ENCODE measurements around the gene XRCC5.

XRCC5 gene

DNA sequence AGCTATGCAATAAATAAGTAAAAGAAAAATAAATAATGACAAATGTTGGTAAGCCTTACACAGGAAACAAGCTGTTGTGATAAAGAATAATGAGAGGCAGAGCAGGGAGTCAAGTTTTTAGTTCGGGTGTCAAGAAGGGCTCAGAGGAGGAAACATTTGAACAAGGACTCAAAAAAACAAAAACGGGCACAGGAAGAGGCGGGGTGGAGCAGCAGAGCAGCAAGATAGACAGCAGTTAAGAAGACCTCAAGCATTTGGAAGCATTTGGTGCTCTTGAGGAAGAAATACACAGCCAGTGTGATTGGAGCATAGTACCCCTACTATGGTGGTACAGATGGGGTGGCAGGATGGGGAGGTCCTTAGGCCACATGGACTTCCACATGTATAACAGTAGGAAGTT, 24.6 kb upstream of the XRCC5 start:
- peak; percentile 24 for DNase-seq
- ATAC-seq, result no peak

DNA sequence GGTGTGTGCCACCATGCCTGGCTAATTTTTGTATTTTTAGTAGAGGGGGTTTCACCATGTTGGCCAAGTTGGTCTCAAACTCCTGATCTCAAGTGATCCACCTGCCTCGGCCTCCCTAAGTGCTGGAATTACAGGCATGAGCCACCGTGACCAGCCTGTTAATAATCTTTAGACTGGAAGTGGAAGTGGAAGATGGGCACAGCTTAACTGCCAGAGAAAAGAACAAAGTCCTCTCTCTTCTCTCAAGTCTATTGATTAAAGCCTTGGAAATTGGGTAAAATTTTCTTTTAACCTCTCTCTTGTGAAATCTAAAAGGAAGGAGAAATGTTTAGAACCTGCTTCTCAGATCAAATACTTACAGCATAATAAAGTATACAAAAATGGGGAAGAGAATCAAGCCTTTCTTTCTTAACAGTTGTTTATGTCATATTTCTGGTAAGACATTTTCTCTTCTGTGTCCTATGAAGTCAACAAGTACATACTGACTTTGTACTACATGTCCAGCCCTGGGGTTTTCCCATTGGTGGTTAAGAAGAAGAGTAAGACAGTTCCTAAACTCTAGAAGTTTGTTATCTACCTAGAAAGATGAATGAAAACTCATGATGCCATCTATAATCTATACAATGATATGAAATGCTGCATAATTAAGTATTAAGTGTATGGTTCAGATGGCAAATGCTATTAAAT, 22.8 kb upstream of the XRCC5 start:
- ATAC-seq, result no peak
- DNase-seq, result no peak

DNA sequence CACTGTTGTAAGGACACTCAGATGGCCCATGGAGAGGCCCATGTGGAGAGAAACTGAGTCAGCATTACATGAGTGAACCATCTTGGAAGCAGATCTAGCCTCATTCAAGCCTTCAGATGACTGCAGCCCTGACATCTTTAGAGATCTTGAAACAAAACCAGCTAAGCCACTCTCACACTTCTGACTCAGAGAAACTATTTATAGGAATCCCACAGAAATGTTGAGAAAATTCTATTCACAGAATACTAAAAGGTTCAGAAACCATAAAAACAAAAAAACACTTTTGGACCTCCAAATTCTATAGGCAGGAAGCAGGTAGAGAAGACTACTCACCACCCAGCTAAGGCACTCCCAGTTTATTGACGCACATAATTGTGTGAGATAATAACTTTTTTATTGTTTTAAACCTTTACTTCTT, 18.8 kb upstream of the XRCC5 start:
- DNase-seq (no peak), ATAC-seq (peak; percentile 55)

DNA sequence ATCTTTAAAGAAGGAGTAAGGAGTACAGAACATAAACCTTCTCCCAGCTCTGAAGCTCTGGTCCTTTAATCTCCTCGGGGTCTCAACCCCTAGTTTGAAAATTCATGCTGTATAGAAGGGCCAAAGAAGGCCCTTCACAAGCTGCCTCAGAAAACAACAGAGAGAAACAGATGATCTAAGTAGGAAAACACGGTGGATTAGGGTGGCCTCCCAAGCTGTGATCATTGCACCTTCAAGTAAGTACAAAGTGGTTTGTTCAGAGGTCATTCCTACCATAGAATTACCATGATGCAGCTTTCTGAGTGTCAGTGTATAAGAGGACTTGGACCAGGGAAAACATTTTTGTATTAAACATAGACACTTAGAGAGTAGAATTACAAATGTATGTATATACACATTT, 16.5 kb upstream of the XRCC5 start:
- ATAC-seq, result no peak
- DNase-seq, result no peak

DNA sequence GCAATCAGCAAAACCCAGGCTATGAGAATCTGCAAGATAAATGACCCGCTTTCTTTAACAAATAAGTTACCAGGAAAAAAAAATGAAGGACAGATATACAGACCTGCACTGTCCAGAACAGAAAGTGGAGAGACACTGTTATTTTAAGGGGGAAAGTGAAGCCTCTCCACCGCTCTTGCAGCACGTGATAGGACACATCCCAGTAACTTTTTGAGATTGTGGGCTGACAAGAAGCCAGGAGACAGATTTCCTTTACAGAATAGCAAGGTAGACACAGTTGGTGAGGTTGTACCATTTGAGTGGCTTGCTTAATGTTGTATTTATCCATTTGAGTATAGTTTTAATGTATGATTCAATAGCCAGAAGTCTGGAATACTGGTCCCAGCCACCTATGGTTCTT, 14.4 kb upstream of the XRCC5 start:
- ATAC-seq (no peak), DNase-seq (no peak)

DNA sequence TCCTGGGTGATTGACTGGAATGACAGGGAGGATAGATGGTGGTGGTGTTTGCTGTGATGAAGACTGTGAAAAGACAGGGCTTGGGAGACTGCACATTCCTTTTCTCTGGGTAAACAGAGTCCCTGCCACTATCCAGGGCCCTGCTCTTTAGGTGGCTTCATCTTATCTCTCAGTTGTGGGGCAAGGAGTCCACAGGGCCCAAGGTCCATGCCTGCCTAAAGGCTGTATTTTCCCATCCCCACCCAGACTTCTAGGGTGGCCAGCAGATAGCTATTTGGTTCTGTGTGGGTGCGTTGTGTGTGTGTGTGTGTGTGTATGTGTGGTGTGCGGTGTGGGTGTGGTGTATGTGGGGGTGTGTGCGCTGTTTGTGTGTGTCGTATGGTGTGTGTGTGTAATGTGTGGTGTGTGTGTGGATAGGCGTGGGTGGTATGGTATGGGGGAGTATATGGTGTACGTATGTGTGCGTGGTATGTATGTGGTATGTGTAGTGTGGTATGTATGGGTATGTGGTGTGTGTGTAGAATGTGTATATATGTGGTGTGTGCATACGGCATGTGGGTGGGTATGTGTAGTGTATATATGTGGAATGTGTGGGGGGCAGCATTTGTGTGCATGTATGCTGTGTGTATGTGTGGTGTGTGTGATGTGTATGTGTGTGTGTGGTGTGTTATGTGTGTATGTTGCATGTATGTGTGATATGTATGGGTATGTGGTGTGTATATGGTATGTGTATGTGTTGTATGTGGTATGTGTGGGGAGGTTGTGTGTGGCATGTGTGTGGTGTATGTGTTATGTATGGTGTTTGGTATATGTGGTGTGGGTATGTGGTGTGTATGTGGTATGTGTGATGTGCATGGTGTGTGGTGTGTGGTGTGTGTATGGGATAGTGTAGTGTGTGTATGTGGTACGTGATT, 10.5 kb upstream of the XRCC5 start:
- no peak for DNase-seq
- peak; percentile 21 for ATAC-seq

DNA sequence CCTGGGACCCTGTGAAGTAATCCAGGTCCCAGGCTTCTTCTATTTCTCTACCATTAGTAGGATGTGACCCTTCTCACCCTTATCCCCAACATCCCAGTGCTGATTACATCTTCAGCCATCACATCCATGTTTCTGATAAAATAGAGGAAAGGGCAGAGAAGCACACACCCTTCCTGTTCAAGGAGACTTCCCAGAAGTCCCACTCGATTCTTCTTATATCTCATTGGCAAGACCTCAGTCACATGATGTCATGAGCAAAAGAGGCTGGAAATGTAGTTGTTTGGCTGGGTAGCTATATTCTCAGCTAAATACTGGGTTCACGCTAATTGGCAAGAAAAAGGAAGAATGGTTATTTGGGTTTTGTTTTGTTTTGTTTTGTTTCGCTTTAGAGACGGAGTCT, 8.0 kb upstream of the XRCC5 start:
- DNase-seq, result no peak
- no peak for ATAC-seq

DNA sequence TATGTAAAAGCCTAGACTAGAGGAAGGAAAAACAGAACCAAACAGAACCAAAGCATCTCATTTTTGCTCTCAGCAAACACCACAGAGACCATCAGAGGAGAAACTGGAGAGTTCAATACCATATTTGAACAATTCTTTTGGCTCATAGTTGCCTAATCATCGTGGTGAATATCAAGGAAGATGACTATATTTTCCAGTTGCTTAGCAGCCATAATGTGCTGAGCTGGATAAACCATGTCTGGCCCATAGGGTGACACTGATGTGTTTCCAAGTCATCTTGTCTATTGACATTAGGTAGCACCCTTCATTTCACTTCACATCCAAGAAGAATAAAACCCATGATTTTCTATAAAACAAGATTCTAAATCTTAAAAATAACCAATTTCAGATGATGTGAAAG, 5.9 kb upstream of the XRCC5 start:
- ATAC-seq (no peak), DNase-seq (no peak)

DNA sequence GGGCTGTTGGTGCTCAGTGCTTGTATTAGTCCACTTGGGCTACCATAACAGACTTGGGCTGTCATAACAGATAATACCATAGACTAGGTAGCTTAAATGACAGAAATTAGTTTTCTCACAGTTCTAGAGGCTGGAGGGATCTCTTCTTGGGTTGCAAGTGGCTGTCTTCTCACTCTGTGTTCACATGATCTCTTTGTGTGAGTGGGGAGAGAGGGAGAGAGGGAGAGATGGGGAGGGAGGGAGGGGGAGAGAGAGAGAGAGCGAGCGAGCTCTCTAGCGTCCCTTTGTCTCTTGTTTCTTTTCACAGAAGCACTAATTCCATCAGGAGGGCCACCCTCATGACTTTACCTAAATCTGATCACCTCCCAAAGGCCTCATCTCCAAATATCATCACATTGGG, 4.5 kb upstream of the XRCC5 start:
- ATAC-seq (no peak), DNase-seq (no peak)

DNA sequence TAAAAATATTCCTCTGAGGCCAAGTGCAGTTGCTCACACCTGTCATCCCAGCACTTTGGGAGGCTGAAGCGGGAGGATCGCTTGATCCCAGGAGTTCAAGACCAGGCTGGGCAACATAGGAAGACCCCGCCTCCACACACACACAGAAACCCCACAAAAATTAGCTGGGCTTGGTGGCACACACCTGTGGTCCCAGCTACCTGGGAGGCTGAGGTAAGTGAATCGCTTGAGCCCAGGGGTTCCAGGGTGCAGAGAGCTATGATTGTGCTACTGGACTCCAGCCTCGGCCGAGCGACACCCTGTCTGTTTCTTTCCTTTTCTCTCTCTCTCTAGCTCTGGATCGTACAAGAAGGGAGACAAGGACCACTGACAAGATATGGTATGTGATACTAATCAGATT, 1.8 kb upstream of the XRCC5 start:
- ATAC-seq (no peak), DNase-seq (no peak)

DNA sequence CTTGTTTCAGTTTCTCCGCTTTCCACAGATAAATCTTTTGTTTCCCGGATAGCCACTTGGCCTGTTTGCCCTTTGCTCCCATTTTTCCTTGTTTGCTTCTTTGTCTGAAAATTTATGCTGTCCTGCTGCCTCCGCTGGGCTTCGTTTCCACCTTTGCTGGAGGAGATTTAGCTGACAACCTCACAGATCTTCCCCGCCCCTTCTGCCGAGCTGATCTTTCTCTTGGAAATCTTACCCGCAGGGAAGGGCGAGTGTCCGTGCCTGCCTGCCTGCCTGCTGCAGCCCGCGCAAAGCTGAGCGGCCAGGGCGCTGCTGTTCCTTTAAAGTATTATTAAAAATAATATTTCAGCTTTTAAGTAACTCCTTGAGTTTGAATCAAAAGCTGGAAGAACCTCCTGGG, 1.4 kb upstream of the XRCC5 start:
- no peak for DNase-seq
- no peak for ATAC-seq

DNA sequence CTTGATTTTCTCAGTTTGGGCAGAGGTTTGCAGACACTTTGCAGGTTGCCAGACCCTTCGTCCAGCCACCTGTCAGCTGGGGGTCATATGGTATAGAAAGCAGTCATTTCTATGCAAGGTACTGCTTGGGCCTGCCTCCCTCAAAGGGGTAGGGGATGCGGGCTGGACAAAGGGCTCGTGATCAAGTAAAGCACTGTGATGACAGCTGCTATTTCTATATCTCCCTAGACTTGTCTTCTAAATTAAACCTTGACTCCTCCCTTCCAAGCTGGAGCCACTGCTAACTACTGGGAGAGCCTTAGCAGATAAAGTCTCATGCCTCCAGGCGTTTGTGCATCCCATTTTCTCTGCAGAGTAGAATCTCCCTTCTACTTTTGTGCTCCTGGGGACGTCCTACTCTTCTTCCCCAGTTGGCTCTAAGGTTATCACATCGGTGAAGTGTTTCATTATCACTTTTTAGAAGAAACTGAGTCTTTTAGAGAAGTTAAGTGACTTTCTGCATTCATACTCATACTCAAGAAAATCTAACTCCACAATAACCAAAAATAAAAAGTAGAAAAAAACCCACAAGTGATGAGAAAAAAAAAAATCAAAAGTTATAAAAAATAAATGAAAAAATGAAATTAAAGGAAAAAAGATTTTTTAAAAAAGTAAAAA, 710 bp upstream of the XRCC5 start:
- peak; percentile 19 for DNase-seq
- no peak for ATAC-seq

DNA sequence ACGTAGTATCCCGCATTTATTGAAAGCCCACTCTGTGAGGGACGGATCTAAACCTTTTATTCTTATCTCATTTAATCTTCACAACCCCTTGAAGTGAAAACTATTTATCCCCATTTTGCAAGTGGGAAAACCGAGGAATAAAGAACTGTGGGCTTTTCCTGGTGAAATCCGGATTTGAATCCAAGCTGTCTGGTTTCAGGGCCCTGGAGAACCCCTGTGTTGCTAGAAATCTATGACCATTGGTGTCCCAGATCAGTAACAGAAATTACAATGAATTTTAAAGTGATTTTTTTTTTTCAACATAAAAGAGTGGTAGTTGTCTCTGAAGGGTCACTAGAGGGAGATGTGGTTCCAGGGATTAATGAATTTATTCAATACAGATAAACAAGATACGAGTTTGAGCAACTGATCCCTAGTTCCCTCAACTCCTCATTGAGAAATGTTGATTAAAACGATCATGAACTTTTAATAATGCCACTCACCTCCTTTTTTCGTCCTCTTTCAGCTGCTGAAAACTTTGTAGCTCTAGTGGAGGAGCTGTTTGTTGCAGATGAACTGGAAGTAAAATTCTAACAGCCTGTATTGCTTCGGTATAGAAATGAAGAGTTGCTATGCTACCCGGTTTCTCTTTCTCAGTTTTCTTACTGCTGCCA, 940 bp downstream of the XRCC5 start:
- no peak for ATAC-seq
- no peak for DNase-seq

DNA sequence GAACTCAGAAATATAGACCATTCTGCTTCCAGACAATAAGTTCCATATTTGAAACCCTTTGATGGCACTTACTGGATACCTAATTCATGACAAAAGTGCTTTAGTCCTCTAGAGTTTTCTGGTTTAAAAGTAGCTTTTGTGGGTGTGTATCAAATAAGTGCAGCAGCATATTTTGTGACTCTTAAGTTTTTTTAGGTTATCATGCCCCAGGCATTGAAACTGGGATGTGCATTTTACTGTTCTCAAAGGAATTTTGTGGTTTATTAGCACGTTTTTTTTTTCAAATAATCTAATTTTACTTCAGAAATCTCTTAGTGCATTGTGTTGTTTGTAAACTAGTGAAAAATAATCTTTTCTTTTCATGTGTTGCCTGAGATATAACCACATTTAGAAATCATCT, 1.5 kb downstream of the XRCC5 start:
- ATAC-seq (no peak), DNase-seq (no peak)

DNA sequence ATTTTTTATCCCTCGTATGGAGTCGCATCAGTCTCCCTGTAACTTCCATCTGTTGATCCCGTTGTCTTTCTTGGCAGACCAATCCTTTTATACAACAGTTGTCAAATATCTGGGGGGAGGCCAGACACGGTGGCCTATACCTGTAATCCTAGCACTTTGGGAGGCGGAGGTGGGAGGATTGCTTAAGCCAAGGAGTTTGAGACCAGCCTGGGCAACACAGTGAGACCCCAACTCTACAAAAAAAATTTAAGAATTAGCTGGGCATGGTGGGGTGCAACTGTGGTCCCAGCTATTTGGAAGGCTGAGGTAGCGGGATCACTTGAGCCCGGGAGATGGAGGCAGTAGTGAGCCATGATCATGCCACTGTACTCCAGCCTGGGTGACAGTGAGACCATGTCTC, 2.0 kb downstream of the XRCC5 start:
- no peak for DNase-seq
- no peak for ATAC-seq

DNA sequence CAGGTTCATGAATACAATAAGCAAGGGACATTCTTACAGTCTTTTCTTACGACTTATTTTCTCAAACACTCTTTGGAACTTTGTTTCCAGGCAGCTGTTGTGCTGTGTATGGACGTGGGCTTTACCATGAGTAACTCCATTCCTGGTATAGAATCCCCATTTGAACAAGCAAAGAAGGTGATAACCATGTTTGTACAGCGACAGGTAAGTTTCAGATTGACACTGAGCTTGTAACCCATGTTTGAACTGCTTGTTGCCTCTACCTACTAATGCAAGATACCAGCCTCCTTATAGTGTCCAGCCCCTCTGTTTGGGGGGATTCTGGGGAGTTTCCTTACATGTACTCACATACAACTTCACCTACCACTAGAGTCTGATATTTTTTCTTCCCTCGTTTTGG, 3.8 kb downstream of the XRCC5 start:
- no peak for ATAC-seq
- no peak for DNase-seq

DNA sequence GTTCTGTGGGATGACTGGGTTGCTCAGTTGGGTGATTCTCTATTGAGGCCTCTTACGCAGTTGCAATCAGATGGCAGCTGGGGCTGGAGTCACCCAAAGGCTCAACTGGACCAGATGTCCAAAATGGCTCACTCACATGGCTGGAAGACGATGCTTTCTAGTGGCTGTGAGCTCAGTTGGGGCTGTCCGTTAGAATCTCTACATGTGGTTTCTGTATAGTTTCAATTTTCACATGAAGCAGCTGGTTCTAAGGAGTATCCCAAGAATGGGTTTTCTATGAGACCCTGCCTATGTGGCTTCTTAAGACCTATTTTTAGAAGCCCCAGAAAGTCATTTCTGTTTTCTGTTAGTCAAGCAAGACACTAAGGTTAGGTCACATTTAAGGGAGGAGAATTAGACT, 4.4 kb downstream of the XRCC5 start:
- DNase-seq, result peak; percentile 24
- ATAC-seq, result peak; percentile 5

DNA sequence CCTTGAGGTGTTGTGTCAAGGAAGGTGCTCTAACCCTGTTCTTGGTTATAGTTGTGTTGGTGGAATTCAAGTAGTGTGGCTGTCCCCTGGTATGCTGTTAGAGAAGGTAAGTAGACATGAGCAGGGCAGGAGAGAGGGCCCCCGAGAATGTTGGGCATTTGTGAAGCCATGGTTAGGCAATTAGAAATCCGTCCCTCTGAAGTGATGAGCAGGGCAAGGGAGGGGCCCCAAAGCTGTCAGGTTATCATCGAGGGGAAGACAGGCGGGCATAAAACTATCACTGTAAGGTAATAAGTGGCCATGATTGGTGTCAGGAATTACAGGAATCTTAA, 5.2 kb downstream of the XRCC5 start:
- ATAC-seq (peak; percentile 10), DNase-seq (no peak)

DNA sequence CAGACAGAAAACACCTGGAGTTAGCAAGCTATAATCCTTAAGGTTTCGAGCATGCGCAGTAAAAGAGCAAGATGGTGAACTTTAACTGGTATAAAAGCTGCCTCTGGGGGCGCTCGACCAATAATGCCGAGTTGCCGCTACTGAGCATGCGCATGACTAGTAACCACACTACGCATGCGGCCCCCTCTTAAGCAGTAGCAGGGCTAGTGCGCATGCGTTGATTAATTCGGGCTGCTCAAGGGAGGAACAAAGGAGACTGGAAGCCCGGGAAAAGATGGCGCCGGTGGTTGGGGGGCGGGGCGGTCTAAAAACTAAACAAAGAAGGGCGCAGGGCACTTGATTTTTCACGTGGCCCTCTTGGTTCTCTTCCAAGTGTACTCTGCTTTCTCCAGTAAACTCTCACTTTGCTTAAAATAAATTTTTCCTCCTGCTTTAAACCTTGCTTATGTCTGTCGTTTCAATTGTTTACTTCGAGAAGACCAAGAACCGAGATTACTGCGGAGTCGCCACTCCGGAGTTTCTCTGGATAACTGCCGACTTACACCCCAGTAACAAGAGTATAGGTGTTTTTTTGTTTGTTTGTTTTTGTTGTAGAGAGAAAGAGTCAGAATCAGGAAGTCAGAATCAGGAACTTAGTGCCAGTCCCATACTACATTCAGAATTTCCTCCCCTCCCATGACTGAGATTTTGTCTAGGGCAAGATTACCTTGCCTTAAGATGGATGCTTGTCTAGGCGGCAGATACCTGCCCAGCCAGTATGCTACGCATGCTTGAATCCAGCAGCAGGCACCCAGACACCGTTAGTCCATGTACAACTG, 5.8 kb downstream of the XRCC5 start:
- ATAC-seq (peak; percentile 86), DNase-seq (peak; percentile 98)

DNA sequence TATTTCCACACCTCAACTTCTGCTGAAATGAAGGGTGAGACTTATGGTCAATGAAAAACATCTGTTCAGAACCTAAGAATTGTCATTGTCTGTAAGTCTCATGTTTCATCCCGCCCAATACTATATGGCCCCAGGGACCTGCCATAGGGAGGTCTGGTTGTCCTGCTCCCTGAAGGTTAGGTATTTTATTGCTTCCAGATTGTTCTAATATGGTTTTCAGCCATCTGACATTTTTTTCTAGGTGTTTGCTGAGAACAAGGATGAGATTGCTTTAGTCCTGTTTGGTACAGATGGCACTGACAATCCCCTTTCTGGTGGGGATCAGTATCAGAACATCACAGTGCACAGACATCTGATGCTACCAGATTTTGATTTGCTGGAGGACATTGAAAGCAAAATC, 7.3 kb downstream of the XRCC5 start:
- DNase-seq (no peak), ATAC-seq (no peak)

DNA sequence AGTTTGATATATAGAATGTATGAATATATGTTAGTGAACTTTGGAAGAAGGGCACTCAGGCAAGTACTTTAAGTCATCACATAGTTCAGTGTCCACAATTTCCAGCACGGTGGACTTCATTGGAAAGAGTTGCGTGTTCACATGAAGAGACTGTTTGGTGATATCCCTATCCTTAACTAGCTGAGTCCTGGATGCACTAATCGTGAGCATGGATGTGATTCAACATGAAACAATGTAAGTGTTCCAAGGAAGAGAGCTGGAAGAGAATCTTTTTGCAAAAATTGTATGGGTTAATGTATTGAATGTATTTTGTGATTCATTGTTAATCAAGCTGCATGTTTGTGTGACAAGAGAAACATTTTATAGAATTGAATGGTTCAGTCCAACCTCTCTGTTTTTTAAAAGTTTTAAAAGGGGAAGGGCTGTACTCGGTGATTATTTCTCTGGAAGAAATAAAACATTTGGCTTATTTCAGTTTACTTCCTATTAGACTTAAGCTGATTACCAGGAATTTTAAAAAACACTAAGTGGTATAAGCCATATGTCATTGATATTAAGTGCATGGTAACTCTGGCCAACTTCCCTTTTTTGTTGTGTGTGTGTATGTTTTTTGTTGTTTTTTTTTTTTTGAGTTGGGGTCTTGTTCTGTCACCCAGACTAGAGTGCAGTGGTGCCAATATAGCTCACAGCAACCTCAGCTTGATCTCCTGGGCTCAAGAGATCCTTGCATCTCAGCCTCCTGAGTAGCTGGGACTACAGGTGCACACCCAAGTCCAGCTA, 8.6 kb downstream of the XRCC5 start:
- DNase-seq (no peak), ATAC-seq (no peak)
